ENCODE results near the gene TRIOBP.

DNA sequence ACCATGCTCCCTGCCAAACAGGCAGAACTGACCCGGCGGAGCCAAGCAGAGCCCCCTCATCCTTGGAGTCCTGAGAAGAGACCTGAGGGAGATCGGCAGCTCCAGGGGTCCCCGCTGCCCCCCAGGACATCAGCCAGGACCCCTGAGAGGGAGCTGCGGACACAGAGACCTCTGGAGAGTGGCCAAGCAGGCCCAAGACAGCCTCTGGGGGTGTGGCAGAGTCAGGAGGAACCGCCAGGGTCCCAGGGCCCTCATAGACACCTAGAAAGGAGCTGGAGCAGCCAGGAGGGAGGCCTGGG lies 37.5 kb downstream of the TRIOBP start:
- TF ChIP-seq, protein P1, sequence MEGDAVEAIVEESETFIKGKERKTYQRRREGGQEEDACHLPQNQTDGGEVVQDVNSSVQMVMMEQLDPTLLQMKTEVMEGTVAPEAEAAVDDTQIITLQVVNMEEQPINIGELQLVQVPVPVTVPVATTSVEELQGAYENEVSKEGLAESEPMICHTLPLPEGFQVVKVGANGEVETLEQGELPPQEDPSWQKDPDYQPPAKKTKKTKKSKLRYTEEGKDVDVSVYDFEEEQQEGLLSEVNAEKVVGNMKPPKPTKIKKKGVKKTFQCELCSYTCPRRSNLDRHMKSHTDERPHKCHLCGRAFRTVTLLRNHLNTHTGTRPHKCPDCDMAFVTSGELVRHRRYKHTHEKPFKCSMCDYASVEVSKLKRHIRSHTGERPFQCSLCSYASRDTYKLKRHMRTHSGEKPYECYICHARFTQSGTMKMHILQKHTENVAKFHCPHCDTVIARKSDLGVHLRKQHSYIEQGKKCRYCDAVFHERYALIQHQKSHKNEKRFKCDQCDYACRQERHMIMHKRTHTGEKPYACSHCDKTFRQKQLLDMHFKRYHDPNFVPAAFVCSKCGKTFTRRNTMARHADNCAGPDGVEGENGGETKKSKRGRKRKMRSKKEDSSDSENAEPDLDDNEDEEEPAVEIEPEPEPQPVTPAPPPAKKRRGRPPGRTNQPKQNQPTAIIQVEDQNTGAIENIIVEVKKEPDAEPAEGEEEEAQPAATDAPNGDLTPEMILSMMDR (conservative IDR thresholded peaks at IDR 0.05), result no peak
- no peak for TF ChIP-seq ZFX (IDR thresholded peaks at IDR 0.05)
